Activated naive CD4-positive, alpha-beta T cell treated with anti-CD3 and anti-CD28 coated beads, Interleukin-2, amount 50 U/mL, for 16 hours (primary cell): ENCODE measurements around the gene MAD2L1.
A peak's percentile ranks its signal among the peaks of the same experiment; 100 is the strongest.
"Not testable (repeated sequence)": the region's sequence is repeated elsewhere in the genome, so short reads cannot be mapped to it uniquely, and the experiment has no call there.

ENCODE experiments used
- DNase-seq: peaks from one replicate; pipeline ENCODE4 v3.0.0-alpha.2; 2020

MAD2L1 gene

DNA sequence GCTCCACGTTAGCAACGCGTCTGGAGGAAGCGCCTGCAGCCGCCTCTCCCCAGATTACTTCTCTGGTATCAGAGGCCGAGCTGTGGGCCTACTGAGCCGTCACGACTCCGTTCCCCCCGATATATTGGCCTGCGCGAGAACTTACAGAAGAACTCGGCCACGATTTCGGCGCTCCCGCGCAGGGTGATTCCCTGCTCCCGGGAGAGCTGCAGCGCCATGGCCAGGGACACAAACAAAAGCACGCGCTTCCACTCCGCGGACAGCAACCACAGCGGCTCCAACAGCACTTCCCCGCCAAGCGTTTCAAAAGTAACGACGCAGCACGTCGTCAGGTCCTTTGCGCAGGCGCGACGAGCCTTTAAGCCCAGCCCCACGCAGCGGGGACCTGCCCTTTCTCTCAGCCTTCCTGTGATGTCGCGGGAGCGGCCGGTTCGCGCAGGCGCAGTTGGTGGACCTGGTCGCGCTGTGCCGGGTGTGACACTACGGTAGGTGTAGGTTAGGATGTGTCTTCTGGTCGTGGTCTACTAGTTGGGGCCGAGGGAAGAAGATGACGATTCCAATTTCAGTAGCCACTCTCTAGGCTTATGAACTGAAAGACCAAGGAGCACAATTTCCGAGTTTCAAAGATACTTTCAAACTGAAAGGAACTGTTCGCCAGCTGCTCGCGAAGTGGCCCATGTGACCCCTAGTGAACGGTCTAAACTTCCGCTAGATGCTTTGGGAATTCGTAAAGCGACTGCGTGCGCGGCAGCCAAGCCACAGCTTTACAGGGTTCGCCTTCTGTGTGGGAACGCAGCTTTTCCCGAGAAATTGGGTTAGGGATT is at the start of gene MAD2L1:
Gene MAD2L1 (minus strand): TSS at position 332 of the 824 bp plus-strand sequence. CDS start 114 bp downstream, at position 218.
- peak; percentile 99 for DNase-seq

DNA sequence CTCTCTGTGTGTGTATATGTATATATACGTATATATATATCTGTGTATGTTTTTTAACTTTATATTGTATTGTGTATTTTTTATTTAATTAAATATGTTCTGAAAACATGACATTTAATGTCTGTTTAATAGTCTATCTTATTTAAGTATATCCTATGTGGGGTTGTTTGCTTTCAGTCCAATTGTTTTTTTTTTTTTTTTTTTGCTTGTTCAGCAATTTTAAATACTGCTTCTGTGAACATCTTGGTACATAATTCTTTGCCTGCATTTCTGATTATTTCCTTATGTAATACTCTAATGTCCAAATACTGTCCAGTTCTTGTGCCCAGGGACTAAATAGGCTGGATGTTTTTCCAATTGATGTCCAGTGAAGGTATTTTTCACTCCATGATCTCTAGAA is 45.1 kb upstream of the MAD2L1 start:
- DNase-seq: no peak

DNA sequence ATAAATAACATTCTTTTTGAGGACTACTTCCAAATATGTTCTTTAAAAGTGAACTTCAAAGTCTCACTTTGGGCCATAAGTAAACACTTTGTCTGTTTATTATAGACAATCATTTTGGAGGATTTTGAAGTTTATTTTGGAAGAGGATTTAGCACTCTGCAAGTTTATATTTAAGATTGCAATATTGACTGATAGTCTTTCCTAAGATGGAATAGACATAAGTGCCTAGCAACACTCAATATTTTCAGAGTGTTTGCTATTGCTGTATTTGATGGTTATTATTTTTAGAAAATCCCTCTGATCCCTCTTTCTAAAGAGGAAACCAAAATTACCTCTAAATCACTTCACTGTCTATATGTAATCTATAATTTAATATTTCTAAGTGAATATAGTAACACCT is 42.8 kb upstream of the MAD2L1 start:
- no peak for DNase-seq

DNA sequence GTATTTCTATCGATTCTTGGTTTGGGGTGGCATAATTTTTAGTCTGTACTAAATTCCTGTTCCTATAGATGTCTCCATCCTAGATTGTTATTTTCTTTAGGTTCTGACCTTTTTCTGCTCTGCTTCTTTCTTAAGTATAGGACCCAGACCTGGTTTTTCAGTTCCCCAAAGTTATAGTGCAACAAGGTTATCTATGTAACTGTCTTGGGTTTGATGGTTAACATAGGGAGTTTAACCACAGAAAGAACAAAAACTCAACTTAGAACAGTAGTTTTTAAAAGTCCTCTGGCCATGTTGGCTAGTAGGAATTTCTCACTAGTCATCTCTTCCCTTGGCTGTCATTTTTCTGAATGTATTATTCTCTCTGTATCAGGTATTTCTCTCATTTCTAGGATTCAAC is 38.8 kb upstream of the MAD2L1 start:
- DNase-seq: no peak

DNA sequence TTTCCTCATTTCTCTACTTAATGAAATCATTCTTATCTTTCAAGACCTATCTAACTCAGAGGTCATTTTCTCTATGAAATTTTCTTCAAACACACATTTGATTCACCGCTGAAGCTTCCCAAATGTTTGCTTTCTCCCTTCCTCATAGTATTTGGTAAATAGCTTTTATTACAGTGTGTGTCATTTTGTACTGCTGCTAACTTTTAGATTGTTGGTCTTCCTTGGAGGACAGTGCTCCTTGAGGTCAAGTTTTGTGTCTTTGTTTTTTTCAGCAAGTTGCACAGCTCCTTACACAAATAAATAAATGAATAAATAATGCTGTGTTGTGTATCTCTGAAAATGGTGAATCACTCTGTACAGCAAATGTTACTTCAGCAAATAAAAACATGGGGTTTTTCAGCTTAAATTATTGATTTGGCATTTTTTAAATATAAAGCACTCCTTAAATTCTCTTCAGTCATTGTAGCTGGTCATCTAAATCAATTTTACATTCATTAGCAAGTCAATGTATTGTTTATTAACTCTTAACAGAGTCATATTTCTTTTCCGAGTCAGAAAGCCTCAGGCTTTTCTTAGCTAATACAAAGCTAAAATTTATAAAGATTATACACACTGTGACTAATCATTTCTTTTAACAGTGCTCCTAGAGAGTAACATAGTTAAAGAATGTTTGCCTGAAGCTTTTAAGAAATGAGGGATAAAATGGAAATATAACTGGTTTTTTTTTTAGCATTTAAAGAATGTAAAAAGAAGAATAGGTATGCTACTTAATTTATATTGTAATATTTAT is 30.1 kb upstream of the MAD2L1 start:
- DNase-seq: no peak

DNA sequence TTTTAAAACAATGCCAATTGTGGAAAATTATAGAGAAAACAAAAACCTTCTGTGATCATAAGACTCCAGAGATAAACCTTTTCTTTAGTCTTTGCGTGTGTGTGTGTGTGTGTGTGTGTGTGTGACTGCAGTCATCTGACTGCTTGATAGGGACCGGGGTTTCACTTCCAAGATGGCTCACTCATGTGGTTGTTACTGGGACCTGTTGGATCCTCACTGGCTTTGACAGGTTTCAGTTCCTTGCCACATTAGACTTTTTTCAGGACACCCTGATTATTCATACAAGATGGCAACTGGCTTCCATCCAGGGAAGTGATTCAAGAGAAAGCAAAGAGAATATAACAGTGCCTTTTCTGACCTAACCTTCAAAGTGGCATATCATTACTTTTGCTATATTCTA is 21.9 kb upstream of the MAD2L1 start:
- no peak for DNase-seq

DNA sequence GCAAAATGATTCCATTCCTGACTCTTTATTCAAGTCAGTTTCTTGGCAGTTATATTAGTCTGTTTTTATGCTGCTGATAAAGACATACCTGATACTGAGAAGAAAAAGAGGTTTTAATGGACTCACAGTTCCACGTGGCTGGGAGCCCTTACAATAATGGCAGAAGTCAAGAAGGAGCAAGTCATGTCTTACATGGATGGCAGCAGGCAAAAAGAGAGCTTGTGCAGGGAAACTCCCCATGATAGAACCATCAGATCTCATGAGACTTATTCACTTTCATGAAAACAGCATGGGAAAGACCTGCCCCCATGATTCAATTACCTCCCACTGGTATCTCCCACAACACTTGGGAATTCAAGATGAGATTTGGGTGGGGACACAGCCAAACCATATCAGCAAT is 21.4 kb upstream of the MAD2L1 start:
- DNase-seq: not testable (repeated sequence)

DNA sequence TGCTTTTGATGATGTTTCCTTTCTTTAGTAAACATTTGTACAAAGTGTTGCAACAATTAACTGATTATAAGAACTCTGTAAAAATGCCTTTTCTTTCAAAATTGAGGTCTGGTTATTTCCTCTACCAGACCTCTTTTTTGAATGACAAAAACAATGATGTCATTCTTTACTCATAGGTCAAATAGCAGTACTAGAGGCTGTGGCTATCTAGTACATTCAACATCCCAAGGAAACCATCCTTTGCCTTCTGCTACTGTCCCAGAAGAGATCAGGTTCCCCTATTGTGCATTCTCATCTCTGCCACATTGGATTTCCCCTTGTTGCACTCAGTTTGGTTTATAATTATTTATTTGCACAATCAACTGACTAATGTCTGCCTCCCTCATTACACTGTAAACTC is 19.1 kb upstream of the MAD2L1 start:
- DNase-seq: no peak

DNA sequence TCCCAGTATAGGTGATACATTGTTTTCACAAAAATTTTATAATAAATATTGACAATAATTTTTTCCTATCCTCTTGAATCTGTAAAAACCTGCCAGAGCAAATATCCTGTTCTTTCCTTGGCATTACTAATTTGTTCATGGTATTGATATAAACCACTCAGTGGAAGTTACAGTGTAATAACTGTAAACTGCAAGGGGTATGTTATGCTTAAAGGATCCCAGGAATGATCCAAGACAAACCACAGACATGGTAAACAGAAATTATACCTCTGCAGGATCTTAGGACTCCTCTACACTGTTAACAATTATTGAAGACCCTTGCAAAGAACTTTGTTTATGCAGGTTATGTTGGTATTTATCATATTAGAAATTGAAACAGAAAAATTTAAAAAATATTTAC is 17.7 kb upstream of the MAD2L1 start:
- no peak for DNase-seq

DNA sequence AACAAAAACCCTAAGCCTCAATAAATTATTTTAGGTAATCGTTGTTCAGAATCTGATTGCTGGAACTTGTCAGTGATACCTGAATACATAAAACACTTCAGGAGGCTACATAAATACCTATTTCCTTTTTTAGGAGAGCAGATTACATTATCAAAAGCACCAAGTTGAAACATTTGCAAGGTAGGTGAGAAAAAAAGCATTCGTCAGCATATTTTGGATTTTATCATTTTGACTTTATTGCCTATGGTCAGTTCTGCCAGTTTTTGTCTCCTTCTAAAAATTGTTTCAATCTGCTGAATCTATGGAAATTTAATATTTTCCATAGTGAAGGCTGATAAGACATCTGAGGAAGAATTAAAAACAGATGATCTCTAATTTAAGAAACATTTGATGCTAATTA is 16.5 kb upstream of the MAD2L1 start:
- no peak for DNase-seq

DNA sequence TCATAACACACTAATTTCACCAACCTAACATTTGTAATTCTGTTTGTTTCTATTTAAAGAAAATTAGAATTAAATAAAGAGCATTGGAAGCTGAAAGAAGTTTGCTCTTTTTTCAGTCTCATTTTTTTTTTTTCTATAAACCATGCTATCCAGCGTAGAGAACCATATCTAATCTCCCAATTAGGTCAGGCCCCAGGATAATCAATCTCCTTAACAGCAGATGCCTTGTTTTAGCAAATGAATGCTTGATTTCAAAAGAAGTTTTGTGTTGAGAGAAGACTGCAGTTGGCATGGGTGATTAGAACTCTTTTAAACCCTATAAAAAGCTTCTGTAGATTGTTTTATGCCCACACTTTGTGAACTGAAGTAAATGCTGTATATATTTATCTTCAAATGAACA is 15.6 kb upstream of the MAD2L1 start:
- DNase-seq: no peak

DNA sequence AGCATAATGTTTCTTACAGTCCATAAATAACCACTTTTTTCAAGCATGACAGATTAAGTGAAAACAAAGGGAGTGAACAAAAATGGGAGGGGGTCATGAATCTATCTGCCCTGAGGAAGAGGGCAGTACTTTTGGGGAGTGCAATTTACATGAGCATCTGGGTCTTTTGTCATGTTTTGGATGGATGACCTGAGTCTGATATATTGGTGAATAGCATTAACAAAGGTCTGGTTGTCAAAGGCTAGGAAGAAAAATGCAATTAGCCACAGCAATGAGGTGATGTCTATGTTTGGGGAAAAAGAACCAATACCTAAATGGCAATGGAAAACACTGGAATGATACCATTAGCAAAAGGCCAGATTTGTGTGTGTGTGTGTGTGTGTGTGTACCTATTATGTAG is 15.1 kb upstream of the MAD2L1 start:
- no peak for DNase-seq

DNA sequence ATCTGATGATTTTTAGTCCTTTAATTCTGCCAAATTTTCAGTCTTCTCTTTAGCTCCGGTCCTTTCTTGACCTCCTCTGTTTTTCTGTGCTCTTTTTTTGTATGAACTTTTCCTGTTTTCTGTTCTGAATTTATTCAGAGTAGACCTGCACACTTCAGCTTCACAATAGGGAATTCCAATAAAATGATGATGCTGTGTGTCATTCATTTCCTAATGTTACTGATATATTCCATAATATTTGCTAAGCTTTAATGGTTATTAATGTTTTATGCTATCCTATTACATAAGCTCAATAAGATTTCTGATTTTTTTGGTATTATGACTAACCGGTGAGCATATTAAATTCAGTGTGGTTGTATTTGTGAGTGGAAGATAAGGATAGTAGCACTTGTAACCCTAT is 13.9 kb upstream of the MAD2L1 start:
- no peak for DNase-seq

DNA sequence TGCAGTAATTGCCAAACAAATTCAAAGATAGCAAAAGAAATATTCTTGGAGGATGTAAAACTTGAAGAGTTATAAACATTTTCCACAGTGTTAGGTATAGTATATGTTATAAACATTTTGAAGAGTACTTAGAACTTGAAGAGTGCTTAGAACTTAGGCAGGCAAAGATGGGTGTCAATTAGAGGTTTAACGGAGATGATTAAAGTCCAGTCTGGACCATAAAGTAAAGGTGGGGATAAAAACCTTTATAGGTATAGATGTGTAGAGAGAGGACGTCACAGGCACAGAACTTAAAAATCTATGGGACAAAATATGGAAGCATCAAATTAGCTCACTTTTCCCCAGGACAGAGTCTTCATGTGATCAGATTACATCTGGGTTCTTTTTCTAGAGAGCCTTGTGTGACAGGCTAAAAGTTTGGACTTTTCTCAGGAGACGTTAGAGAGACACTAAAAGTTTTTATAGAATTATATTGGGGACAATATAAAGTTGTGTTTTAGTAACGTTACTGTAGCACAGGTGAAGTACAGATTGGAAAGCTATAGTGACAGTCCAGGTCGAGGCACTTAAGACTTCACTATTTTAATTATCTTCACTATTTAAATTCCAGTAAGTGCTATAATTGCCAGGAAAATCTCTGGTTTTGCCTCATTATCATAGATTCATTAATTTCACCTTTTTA is 13.3 kb upstream of the MAD2L1 start:
- no peak for DNase-seq

DNA sequence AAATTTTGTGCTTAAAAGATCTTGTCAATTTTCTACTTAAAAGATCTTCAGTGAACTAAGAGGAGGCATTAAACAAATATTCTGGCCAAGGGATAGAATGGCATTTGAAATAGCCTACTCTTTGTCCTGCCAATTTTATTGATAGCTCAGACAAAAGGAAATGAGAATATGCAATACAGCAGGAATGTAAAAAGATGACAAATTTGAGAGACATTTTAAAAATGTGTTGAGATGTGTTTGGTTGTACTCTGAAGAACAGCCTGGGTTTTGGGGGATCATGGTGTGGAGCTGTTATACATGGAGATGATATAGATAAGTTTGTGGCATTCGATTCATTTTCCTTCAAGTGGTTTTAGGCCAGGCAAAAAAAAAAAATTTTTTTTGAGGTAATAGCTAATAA is 11.6 kb upstream of the MAD2L1 start:
- no peak for DNase-seq

DNA sequence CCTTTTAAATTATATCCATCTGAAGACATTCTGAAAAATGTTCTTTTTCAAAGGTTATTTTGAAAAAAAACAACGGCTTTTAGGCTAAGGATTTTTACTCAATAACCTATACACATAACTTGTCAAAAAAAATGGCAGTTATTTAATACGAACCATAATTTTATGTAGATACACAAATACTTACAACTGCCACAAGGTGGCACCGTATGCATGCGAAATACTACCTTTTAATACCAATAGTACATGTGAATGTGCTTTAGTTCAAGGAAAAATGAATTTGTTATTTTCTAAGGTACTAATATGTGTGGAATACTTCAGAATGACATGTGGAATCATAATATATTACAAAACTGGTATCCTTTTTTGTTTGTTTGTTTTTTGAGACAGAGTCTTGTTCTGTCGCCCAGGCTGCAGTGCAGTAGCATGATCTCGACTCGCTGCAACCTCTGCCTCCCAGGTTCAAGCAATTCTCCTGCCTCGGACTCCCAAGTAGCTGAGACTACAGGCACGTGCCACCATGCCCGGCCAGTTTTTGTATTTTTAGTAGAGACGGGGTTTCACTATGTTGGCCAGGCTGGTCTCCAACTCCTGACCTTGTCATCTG is 4.6 kb upstream of the MAD2L1 start:
- peak; percentile 25 for DNase-seq

DNA sequence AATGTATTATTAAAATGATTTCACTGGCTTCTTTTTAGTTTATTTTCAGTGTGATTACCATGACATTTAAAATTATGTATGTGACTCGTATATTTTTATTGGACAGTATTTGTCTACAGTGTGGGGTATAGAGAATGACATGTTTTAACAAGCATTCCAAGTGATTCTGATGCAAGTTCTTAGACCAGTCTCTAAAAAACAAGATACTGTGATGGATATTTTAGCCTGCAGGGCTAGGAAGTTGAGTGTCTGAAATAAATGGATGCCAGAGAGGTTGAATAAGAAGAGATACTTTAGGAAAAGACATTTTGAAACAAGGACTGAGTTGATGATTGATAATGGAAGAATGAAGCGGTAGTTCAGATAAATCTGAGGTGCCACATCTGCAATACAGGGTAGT is 3.5 kb upstream of the MAD2L1 start:
- no peak for DNase-seq

DNA sequence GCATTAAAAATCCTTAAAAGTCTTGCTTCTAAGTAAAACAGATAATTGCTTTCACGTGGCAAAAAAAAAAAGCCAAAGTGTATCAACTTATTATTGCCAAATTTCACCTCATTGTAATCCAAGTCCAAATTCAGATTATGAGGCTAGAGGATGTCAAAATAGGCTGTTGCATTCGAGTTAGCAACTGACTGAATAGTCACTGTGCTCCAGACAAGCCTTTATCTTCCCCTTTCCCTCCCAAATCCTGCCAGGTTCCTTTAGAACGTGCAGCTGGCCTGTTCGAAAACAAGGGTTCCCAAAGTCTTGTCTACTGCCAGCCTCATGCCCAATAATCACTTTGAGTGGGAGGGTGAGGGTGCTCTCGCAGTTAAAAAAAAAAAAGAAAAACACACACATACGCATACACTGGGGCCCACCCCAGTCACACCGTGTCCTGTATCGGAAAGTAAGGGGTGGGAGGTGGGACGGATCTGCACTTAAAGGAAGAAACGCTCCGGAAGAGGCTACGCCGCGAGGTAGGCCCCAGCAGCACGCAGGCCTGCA is 603 bp downstream of the MAD2L1 start:
- DNase-seq: no peak

DNA sequence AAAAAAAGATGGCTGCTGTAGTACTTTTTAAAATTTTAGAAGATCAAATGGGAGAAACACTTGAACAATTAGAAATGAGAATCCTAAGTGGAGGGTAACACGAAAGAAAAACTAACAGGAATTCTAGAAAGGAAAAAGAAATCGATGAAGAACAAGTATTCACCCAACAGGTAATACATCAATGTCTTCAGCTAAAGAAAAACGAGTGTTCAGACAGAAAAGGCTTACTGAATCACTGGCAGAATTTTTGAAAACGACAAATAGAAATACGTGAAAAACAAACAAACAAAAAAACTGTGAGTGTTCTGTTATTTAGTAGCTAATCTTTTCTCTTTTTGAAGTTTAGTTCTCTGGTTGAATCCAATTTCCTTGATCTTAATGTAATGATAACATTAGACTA is 1.8 kb downstream of the MAD2L1 start:
- no peak for DNase-seq

DNA sequence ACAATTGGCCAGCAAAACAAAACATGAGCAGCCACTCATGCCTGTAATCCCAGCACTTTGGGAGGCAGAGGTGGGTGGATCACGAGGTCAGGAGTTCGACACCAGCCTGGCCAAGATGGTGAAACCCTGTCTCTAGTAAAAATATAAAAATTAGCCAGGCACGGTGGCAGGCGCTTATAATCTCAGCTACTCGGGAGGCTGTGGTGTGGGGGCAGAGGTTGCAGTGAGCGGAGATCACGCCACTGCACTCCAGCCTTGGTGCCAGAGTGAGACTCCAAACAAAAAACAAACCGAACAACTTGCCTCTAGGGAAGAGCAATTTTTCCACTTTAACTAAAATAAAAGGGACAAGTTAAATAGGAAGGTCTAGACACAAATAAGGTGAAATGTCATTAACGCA is 2.9 kb downstream of the MAD2L1 start:
- DNase-seq: not testable (repeated sequence)

DNA sequence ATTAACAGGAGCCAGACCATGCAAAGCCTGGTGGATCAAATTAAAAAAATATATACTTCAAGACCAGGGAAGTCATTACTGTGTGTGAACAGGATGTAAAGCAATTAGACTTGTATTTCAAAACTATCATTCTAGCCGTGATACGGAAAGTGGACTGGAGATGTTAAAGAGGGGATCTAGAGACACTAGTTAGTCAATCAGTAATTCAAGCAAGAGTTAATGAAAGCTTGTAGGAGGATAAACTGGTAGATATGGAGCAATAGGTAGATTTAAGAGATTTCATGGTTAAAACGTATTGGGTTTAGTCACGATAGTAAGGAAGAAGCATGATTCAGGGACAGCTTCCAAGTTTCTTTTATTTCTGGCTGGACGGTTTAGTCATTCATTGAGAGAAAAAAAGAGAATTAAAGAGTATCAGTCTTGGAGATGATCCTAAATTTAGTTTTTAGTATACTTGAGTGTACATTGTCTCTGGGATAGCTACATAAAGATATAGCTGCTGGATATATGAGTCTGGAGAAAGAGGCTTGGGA is 3.9 kb downstream of the MAD2L1 start:
- DNase-seq: no peak

DNA sequence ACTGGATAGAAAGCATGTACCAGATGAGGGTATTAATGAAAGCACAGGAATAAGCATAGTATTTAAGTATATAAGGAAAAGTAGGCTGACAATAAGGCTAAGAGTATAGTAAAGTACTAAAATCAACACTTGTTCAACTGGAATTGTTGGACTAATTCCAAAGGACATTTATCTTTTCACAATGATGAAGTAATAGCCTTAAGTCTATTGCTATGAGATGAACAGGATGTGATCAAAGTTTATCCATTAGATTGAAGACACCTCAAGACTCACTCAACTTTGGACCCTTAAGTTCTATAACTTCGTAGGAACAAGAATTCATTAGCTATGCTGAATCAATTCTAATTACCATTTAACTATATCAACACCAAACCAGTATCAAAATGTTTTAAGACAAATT is 7.6 kb downstream of the MAD2L1 start:
- DNase-seq: no peak

DNA sequence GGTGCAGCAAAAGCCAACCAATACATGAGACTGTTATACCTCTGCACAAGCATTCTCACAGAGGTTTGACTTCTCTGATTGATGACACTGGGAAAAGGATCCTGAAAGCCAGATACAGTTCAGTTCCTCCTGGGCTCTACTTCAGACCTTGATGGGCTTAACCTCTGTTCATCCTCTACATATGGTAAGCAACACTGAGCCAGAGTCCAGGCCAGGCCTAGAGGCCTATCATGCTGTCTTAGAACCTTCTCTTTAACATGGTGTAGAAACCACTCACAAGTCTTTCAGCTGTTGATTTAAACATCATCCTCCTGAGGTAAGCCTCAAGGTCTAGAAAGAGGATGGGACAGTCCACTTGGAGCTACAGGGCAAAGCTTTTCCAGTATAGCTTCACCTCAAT is 9.2 kb downstream of the MAD2L1 start:
- no peak for DNase-seq
